IMR-90 (cell line): ENCODE measurements around the gene SOX12. TPM values are rescaled to one million over a fixed set of nuclear protein-coding genes. Genes with fewer than 3 reads are reported as not detected.

Experiments
- ATAC-seq: fragments of 200-7000 bp; cut with Tn5 transposase; 2 replicates; pipeline ENCODE4 v1.9.1; 2020; ENCODE audit warnings: low read depth, mild to moderate bottlenecking, moderate library complexity
- BruUV-seq: library from RNA; stranded (reverse); fragments of 400-500 nt; replicated peaks from 2 replicates; lab custom pipeline; 2021; lab: Mats Ljungman, UMichigan
- CTCF ChIA-PET: fragments of 300-600 bp; formaldehyde crosslinking; extraction: SDS; loops from one replicate; lab custom pipeline; 2021; ENCODE audit warnings: antibody characterized with exemption; lab: Yijun Ruan, JAX
- POLR2A ChIA-PET: fragments of 300-600 bp; sonication (Branson Sonifier 250); formaldehyde crosslinking; loops from one replicate; lab custom pipeline; 2022; ENCODE audit warnings: antibody characterized with exemption; ENCODE audit not compliant: unreplicated experiment; lab: Charles Lee
- DNase-seq: peaks from one replicate; pipeline ENCODE4 v3.0.0; 2013
- H2AFZ ChIP-seq: replicated peaks from 2 replicates; pipeline ENCODE3; 2013; ENCODE audit warnings: low read length, mild to moderate bottlenecking; ENCODE audit not compliant: poor library complexity
- H2AK5ac ChIP-seq: 2 replicates; pipeline ENCODE4 v1.6.1; 2013; ENCODE audit warnings: low read depth, low read length, inconsistent platforms
- H2AK9ac ChIP-seq: replicated peaks from 2 replicates; pipeline ENCODE3; 2013; ENCODE audit warnings: mild to moderate bottlenecking, low read depth, low read length, moderate library complexity; ENCODE audit not compliant: poor library complexity
- H2BK120ac ChIP-seq: 2 replicates; pipeline ENCODE4 v1.6.1; 2013; ENCODE audit warnings: low read depth, low read length, inconsistent platforms
- H2BK15ac ChIP-seq: 3 replicates; pipeline ENCODE4 v1.6.1; 2013; ENCODE audit warnings: low read depth, low read length, inconsistent platforms
- H2BK20ac ChIP-seq: 2 replicates; pipeline ENCODE4 v1.6.1; 2013; ENCODE audit warnings: low read depth, mild to moderate bottlenecking, inconsistent platforms, low read length, moderate library complexity
- H2BK5ac ChIP-seq: 2 replicates; pipeline ENCODE4 v1.6.1; 2013; ENCODE audit warnings: mild to moderate bottlenecking, low read depth, low read length, inconsistent platforms; ENCODE audit not compliant: poor library complexity, severe bottlenecking
- H3K14ac ChIP-seq: replicated peaks from 2 replicates; pipeline ENCODE4 v1.6.1; 2013; ENCODE audit warnings: low read depth, low read length, inconsistent platforms
- H3K18ac ChIP-seq: 2 replicates; pipeline ENCODE4 v1.6.1; 2013; ENCODE audit warnings: low read depth, low read length, control low read depth
- H3K23ac ChIP-seq: 2 replicates; pipeline ENCODE4 v1.6.1; 2013; ENCODE audit warnings: low read depth, low read length, inconsistent platforms
- H3K27ac ChIP-seq: 2 replicates; pipeline ENCODE4 v1.5.1; 2013; ENCODE audit warnings: mild to moderate bottlenecking, control low read depth, low read length; ENCODE audit not compliant: insufficient read depth
- H3K27me3 ChIP-seq: 2 replicates; pipeline ENCODE4 v1.6.1; 2013; ENCODE audit warnings: low read length; ENCODE audit not compliant: control insufficient read depth, insufficient read depth
- H3K36me3 ChIP-seq: 2 replicates; pipeline ENCODE4 v1.6.1; 2013; ENCODE audit warnings: low read length, mixed read lengths; ENCODE audit not compliant: control insufficient read depth, insufficient read depth
- H3K4ac ChIP-seq: 2 replicates; pipeline ENCODE4 v1.6.1; 2013; ENCODE audit warnings: low read depth, low read length, inconsistent platforms
- H3K4me1 ChIP-seq: 2 replicates; pipeline ENCODE4 v1.6.1; 2013; ENCODE audit warnings: low read length, mixed read lengths; ENCODE audit not compliant: control insufficient read depth, insufficient read depth
- H3K4me2 ChIP-seq: 2 replicates; pipeline ENCODE4 v1.6.1; 2013; ENCODE audit warnings: low read depth, mild to moderate bottlenecking, control low read depth, low read length, moderate library complexity
- H3K4me3 ChIP-seq: 2 replicates; pipeline ENCODE4 v1.5.1; 2013; ENCODE audit warnings: low read depth, mild to moderate bottlenecking, control low read depth, low read length, moderate library complexity; ENCODE audit not compliant: insufficient read depth
- H3K56ac ChIP-seq: 2 replicates; pipeline ENCODE4 v1.6.1; 2013; ENCODE audit warnings: low read length, inconsistent platforms; ENCODE audit not compliant: insufficient read depth; ENCODE audit errors: extremely low read depth
- H3K79me1 ChIP-seq, 2 experiments: 2 replicates each; pipeline ENCODE4 v1.6.1; 2013; ENCODE audit warnings: low read length in 2 of 2, inconsistent platforms in 1 of 2, low read depth in 1 of 2
- H3K9ac ChIP-seq: 2 replicates; pipeline ENCODE4 v1.6.1; 2013; ENCODE audit warnings: low read depth, low read length, control low read depth
- H3K9me1 ChIP-seq: 2 replicates; pipeline ENCODE4 v1.6.1; 2013; ENCODE audit warnings: low read length, inconsistent platforms; ENCODE audit not compliant: insufficient read depth
- H3K9me3 ChIP-seq: 2 replicates; pipeline ENCODE4 v1.6.1; 2013; ENCODE audit warnings: low read length; ENCODE audit not compliant: control insufficient read depth, insufficient read depth
- H4K20me1 ChIP-seq: 2 replicates; pipeline ENCODE4 v1.6.1; 2013; ENCODE audit warnings: low read length, inconsistent platforms; ENCODE audit not compliant: insufficient read depth
- H4K5ac ChIP-seq: 2 replicates; pipeline ENCODE4 v1.6.1; 2013; ENCODE audit warnings: mild to moderate bottlenecking, low read depth, low read length, control low read depth
- H4K8ac ChIP-seq, 2 experiments: 2 replicates each; pipeline ENCODE4 v1.6.1; 2013; ENCODE audit warnings: low read depth in 2 of 2, low read length in 2 of 2, control low read depth in 1 of 2, inconsistent platforms in 1 of 2
- H4K91ac ChIP-seq: 2 replicates; pipeline ENCODE4 v1.6.1; 2013; ENCODE audit warnings: low read depth, low read length, inconsistent platforms; ENCODE audit not compliant: insufficient read depth
- CEBPB ChIP-seq: IDR thresholded peaks from 2 replicates; pipeline ENCODE4 v1.6.1; 2012; ENCODE audit warnings: low read depth, low read length, improper control_type of control experiment
- FOS ChIP-seq: fragments of 150-350 bp; IDR thresholded peaks from 2 replicates; pipeline ENCODE4 v1.6.1; 2016; ENCODE audit warnings: low read depth, low read length
- MAZ ChIP-seq: IDR thresholded peaks from 2 replicates; pipeline ENCODE4 v1.6.1; 2012; ENCODE audit warnings: low read depth, mild to moderate bottlenecking, low read length, improper control_type of control experiment, moderate library complexity, borderline replicate concordance
- MXI1 ChIP-seq: IDR thresholded peaks from 2 replicates; pipeline ENCODE4 v1.6.1; 2012; ENCODE audit warnings: low read depth, mild to moderate bottlenecking, low read length, moderate library complexity, borderline replicate concordance
- NFE2L2 ChIP-seq: fragments of 150-350 bp; IDR thresholded peaks from 2 replicates; pipeline ENCODE4 v1.6.1; 2016; ENCODE audit warnings: low read depth, mild to moderate bottlenecking, low read length
- RCOR1 ChIP-seq: IDR thresholded peaks from 2 replicates; pipeline ENCODE4 v1.6.1; 2012; ENCODE audit warnings: mild to moderate bottlenecking, low read length, improper control_type of control experiment; ENCODE audit not compliant: insufficient replicate concordance
- RFX5 ChIP-seq: IDR thresholded peaks from 2 replicates; pipeline ENCODE4 v1.8.0; 2012; ENCODE audit warnings: low read depth, mild to moderate bottlenecking, low read length, moderate library complexity
- WGBS, 2 experiments: methylation state at CpG; one replicate each; pipeline versions ENCODE4 v1.1.5 to v1.1.7; 2013; ENCODE audit warnings: missing lambda C conversion rate in 2 of 2; ENCODE audit not compliant: insufficient read length in 1 of 2; ENCODE audit errors: extremely low coverage in 2 of 2; 5-methylcytosine and 5-hydroxymethylcytosine counted together
- dilution Hi-C: fragments of 300-500 bp; cut with HindIII; formaldehyde crosslinking; loops from one replicate; pipeline ENCODE4 v1.14.3; 2018; ENCODE audit warnings: low sequenced_read_pairs; ENCODE audit not compliant: unreplicated experiment
- in situ Hi-C: fragments of 300-500 bp; cut with MboI; formaldehyde crosslinking; loops from 3 replicates; pipeline ENCODE4 v1.14.3; 2019; ENCODE audit warnings: low sequenced_read_pairs, inconsistent platforms, mixed read lengths
- intact Hi-C: fragments of 100-400 bp; cut with micrococcal nuclease; formaldehyde crosslinking; loops from 2 replicates; pipeline ENCODE4 v1.10.0; 2022
- polyA plus RNA-seq, 3 experiments: library from polyadenylated mRNA; depleted of rRNA; stranded (reverse); fragments of >200 nt; gene quantifications; 2 replicates each; pipeline ENCODE4 v1.2.3, GENCODE V29; 2012; ENCODE audit warnings: low replicate concordance in 1 of 3
- total RNA-seq: library from RNA; depleted of rRNA; stranded (reverse); fragments of >200 nt; gene quantifications from 2 replicates; pipeline ENCODE4 v1.2.3, GENCODE V29; 2012
- TF ChIP-seq, protein P1 (sequence below): fragments of 150-350 bp; IDR thresholded peaks from 2 replicates; pipeline ENCODE4 v1.6.1; 2016; ENCODE audit warnings: low read depth, mild to moderate bottlenecking, low read length, moderate library complexity, borderline replicate concordance
- TF ChIP-seq, protein P2 (sequence below): conservative IDR thresholded peaks from 2 replicates; pipeline ENCODE4 v1.5.1; 2012; ENCODE audit warnings: mild to moderate bottlenecking, low read depth, low read length, improper control_type of control experiment

The SOX12 gene
- total and polyA plus RNA-seq, 2 of the 4 experiments (the other 2 are of a cell fraction) = 1.1 to 6.2 TPM

DNA sequence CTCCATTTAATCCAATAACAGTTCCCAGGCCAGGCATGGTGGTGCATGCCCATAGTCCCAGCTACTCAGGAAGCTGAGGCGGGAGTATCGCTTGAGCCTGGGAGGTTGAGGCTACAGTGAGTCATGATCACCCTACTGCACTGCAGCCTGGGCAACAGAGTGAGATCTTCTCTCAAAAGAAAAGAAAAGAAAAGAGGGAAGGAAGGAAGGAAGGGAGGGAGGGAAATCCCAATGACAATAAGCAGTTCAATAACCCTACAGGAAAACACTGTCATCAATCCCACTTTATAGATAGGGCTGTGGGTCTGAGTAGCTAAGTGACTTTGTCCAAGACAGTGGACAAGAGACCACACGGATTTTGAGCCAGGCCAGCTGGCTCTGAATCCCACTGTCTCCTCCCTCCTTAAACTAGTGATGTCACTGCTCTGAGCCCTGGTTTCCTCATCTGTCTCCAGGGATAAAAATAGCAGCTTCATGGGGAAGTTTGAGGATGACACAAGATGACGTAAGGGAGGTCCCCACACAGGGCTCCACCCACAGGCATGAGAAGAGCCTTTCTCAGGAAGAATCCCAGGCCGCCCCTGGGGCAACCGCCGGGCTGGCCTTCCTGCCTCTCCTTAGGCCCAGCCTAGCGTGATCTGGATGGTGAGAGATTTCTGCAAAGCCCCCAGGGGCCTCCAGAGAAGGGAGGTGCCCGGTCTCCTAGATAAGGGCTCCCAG, 48.0 kb downstream of the SOX12 start:
- H4K5ac ChIP-seq = peak overlapping the region; percentile 54
- no CpG with 5 or more reads among the region's 9 CpGs for WGBS, 2 experiments
- H3K14ac ChIP-seq = peak overlapping the region; percentile 67
- H3K9me1 ChIP-seq = peaks cover 20% of the 10 kb centered on the region
- no peaks in the 10 kb centered on the region for H3K9me3 ChIP-seq
- H2BK20ac ChIP-seq = peak overlapping the region; percentile 85; the same call in 1 of the 2 replicates
- peak overlapping the region; percentile 89 for H3K4ac ChIP-seq
- POLR2A ChIA-PET = no interaction called here
- H3K27me3 ChIP-seq = no peaks in the 10 kb centered on the region
- no peaks in the 10 kb centered on the region for H4K20me1 ChIP-seq
- dilution Hi-C loops = no loop called here
- H3K4me1 ChIP-seq = peaks cover 21% of the 10 kb centered on the region
- BruUV-seq = no TSS peak
- peaks cover 0 to 4% of the 10 kb centered on the region in 2 experiments; a peak in 1 of 4 replicates for H3K79me1 ChIP-seq
- H2BK120ac ChIP-seq = peak overlapping the region; percentile 74; the same call in 1 of the 2 replicates
- peak overlapping the region; percentile 93 for H2AK9ac ChIP-seq
- no peaks in the 10 kb centered on the region for H3K36me3 ChIP-seq
- no peak overlapping the region for H3K4me3 ChIP-seq
- H4K8ac ChIP-seq = peak overlapping the region in 1 of 2 experiments; percentile 69; a peak in 3 of 4 replicates
- TF ChIP-seq MXI1 = no peak
- TF ChIP-seq MAZ = 0 out of 2 replicates have a peak, but pooled peaks have one; percentile 13
- peak; percentile 77 for TF ChIP-seq CEBPB
- TF ChIP-seq RCOR1 = no peak
- TF ChIP-seq, protein P1, sequence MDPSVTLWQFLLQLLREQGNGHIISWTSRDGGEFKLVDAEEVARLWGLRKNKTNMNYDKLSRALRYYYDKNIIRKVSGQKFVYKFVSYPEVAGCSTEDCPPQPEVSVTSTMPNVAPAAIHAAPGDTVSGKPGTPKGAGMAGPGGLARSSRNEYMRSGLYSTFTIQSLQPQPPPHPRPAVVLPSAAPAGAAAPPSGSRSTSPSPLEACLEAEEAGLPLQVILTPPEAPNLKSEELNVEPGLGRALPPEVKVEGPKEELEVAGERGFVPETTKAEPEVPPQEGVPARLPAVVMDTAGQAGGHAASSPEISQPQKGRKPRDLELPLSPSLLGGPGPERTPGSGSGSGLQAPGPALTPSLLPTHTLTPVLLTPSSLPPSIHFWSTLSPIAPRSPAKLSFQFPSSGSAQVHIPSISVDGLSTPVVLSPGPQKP = no peak
- TF ChIP-seq FOS = no peak
- TF ChIP-seq, protein P2, sequence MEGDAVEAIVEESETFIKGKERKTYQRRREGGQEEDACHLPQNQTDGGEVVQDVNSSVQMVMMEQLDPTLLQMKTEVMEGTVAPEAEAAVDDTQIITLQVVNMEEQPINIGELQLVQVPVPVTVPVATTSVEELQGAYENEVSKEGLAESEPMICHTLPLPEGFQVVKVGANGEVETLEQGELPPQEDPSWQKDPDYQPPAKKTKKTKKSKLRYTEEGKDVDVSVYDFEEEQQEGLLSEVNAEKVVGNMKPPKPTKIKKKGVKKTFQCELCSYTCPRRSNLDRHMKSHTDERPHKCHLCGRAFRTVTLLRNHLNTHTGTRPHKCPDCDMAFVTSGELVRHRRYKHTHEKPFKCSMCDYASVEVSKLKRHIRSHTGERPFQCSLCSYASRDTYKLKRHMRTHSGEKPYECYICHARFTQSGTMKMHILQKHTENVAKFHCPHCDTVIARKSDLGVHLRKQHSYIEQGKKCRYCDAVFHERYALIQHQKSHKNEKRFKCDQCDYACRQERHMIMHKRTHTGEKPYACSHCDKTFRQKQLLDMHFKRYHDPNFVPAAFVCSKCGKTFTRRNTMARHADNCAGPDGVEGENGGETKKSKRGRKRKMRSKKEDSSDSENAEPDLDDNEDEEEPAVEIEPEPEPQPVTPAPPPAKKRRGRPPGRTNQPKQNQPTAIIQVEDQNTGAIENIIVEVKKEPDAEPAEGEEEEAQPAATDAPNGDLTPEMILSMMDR = no peak
- TF ChIP-seq RFX5 = peak; percentile 74; the same call in 1 of the 2 replicates
- no peak for TF ChIP-seq NFE2L2
- ATAC-seq (peak; percentile 38), DNase-seq (peak; percentile 92)
- H2BK5ac ChIP-seq = peak overlapping the region; percentile 51
- CTCF ChIA-PET = interaction anchor here (0.6 kb wide), 1 partner anchor 15 kb away, joined by 3 read pairs; no protein-coding TSS in a partner anchor
- peak overlapping the region; percentile 83 for H2AFZ ChIP-seq
- peak overlapping the region; percentile 8; the same call in 1 of the 2 replicates for H3K27ac ChIP-seq
- H3K4me2 ChIP-seq = no peak overlapping the region
- peak overlapping the region; percentile 75 for H4K91ac ChIP-seq
- no peak overlapping the region for H3K56ac ChIP-seq
- intact Hi-C loops = no loop called here
- in situ Hi-C loops = no loop called here
- peak overlapping the region; percentile 12; the same call in 1 of the 2 replicates for H3K18ac ChIP-seq
- H3K9ac ChIP-seq = no peak overlapping the region
- H2AK5ac ChIP-seq = peak overlapping the region; percentile 78
- peak overlapping the region; percentile 14; the same call in 1 of the 2 replicates for H3K23ac ChIP-seq
- H2BK15ac ChIP-seq = peak overlapping the region; percentile 96; the same call in 2 of the 3 replicates
